HG03108 (cell line): ENCODE data around the gene CYP4X1.
"Not testable (repeated sequence)": the region's sequence is repeated elsewhere in the genome, so short reads cannot be mapped to it uniquely, and the experiment has no call there.

Source experiments
- ATAC-seq: cut with Tn5 transposase; IDR thresholded peaks from one replicate; pipeline ENCODE4 v1.9.1; 2021; ENCODE audit warnings: moderate library complexity; ENCODE audit not compliant: unreplicated experiment

The CYP4X1 gene

GRCh38 chr1:47023268-47024140 is at the start of gene CYP4X1:
CYP4X1 (plus strand) TSS chr1:47023669; CDS start chr1:47023818, 149 bp downstream.
- no peak for ATAC-seq

GRCh38 chr1:46983166-46983829 is 40.2 kb upstream of the CYP4X1 start:
- ATAC-seq = no peak

- no peak for ATAC-seq
Measured at GRCh38 chr1:46983830-46984586, 39.5 kb upstream of the CYP4X1 start.

- ATAC-seq = not testable (repeated sequence)
Measured at GRCh38 chr1:46990541-46990940, 32.9 kb upstream of the CYP4X1 start.

GRCh38 chr1:46991083-46991923 is 32.2 kb upstream of the CYP4X1 start:
- no peak for ATAC-seq

GRCh38 chr1:46996659-46997281 is 26.7 kb upstream of the CYP4X1 start:
- no peak for ATAC-seq

GRCh38 chr1:47002211-47002610 is 21.3 kb upstream of the CYP4X1 start:
- ATAC-seq = no peak

- ATAC-seq = no peak
Measured at GRCh38 chr1:47003896-47004403, 19.5 kb upstream of the CYP4X1 start.

- not testable (repeated sequence) for ATAC-seq
Measured at GRCh38 chr1:47006437-47006836, 17.0 kb upstream of the CYP4X1 start.

GRCh38 chr1:47013293-47013692 is 10.2 kb upstream of the CYP4X1 start:
- no peak for ATAC-seq

- ATAC-seq = no peak
Measured at GRCh38 chr1:47021070-47021469, 2.4 kb upstream of the CYP4X1 start.

- ATAC-seq = no peak
Measured at GRCh38 chr1:47024141-47024801, 802 bp downstream of the CYP4X1 start.

- ATAC-seq = no peak
Measured at GRCh38 chr1:47030170-47030805, 6.8 kb downstream of the CYP4X1 start.

GRCh38 chr1:47031059-47031458 is 7.6 kb downstream of the CYP4X1 start:
- ATAC-seq = no peak

GRCh38 chr1:47031585-47031984 is 8.1 kb downstream of the CYP4X1 start:
- no peak for ATAC-seq

- ATAC-seq = no peak
Measured at GRCh38 chr1:47036764-47037163, 13.3 kb downstream of the CYP4X1 start.

- no peak for ATAC-seq
Measured at GRCh38 chr1:47059376-47059775, 35.9 kb downstream of the CYP4X1 start.

- ATAC-seq = no peak
Measured at GRCh38 chr1:47067097-47067594, 43.7 kb downstream of the CYP4X1 start, which contains the start of gene CYP4Z1. CYP4Z1 (plus strand) TSS chr1:47067231; CDS start chr1:47067491, 260 bp downstream.

- not testable (repeated sequence) for ATAC-seq
Measured at GRCh38 chr1:47069080-47069479, 45.6 kb downstream of the CYP4X1 start.
